ENCODE data around the gene GTPBP2. TPM values are rescaled to one million over a fixed set of nuclear protein-coding genes. Genes with fewer than 3 reads are reported as not detected.

GTPBP2 gene
- total RNA-seq, 1 experiment from 2014 or later: 72.2 TPM

DNA sequence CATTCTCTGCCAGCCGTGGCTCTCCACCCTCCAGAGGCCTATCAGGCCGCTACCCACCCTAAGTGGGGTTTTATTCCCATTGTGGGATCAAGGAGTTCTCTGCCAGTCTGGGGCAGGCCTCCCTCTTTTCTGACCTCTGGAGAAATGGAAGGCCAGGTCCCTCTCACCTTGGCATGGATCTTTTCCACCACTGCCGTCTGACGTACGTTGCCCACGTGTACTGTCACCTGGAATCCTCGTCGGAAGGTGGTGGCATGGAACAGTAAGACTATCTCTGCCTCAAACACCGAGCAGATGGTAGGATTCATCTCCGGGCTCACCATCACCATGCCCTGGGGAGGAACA, 7.3 kb downstream of the GTPBP2 start:
- Histone ChIP-seq H3K14ac (ENCODE audit: insufficient read depth, low read length) (no peak overlapping the region), H3K23ac (ENCODE audit: insufficient read length, low read depth, low read length) (no peak overlapping the region), H2AK5ac (ENCODE audit: insufficient read length, low read length) (no peak overlapping the region), H3K9me3 (ENCODE audit: control insufficient read depth, low read depth, low read length) (no peaks in the 10 kb centered on the region), H3K4me1 (ENCODE audit: insufficient read depth, low read length) (no peaks in the 10 kb centered on the region), H3K79me1 (ENCODE audit: insufficient read depth, low read depth, low read length, poor library complexity, severe bottlenecking) (no peaks in the 10 kb centered on the region), H3K27me3 (ENCODE audit: insufficient read depth, low read length) (no peaks in the 10 kb centered on the region), H2BK15ac (ENCODE audit: low read depth, low read length) (no peak overlapping the region), H4K8ac (replicated peaks; ENCODE audit: insufficient read length, low read depth, low read length) (no peak overlapping the region), H3K79me2 (ENCODE audit: insufficient read depth, low read length) (no peaks in the 10 kb centered on the region), H4K91ac (ENCODE audit: insufficient read length, low read depth, low read length) (no peak overlapping the region), H2BK20ac (ENCODE audit: low read depth, low read length, poor library complexity, severe bottlenecking) (no peak overlapping the region), H2BK12ac (ENCODE audit: insufficient read length, low read depth, low read length) (no peak overlapping the region), H3K23me2 (ENCODE audit: insufficient read length, low read depth, low read length, poor library complexity, severe bottlenecking) (no peaks in the 10 kb centered on the region), H2AFZ (ENCODE audit: low read length) (no peak overlapping the region), H3K4ac (ENCODE audit: low read depth, low read length) (no peak overlapping the region), H3K56ac (ENCODE audit: insufficient read length, low read depth, low read length) (no peak overlapping the region), H3K18ac (ENCODE audit: insufficient read length, low read depth, low read length) (no peak overlapping the region), H2BK5ac (ENCODE audit: insufficient read length, low read length) (no peak overlapping the region), H3K4me2 (ENCODE audit: insufficient read depth, insufficient read length, low read length) (no peak overlapping the region), H3T11ph (ENCODE audit: low read length) (no peak overlapping the region), H3K9ac (ENCODE audit: extremely low read depth, insufficient read length, low read length) (no peak overlapping the region), H4K5ac (ENCODE audit: insufficient read length, low read depth, low read length) (no peak overlapping the region), H3K27ac (ENCODE audit: insufficient read length, low read depth, low read length) (no peak overlapping the region), H2BK120ac (ENCODE audit: low read depth, low read length, poor library complexity, severe bottlenecking) (no peak overlapping the region), H4K20me1 (ENCODE audit: control insufficient read depth, insufficient read depth, insufficient read length) (no peaks in the 10 kb centered on the region)
- TF ChIP-seq, protein P1, sequence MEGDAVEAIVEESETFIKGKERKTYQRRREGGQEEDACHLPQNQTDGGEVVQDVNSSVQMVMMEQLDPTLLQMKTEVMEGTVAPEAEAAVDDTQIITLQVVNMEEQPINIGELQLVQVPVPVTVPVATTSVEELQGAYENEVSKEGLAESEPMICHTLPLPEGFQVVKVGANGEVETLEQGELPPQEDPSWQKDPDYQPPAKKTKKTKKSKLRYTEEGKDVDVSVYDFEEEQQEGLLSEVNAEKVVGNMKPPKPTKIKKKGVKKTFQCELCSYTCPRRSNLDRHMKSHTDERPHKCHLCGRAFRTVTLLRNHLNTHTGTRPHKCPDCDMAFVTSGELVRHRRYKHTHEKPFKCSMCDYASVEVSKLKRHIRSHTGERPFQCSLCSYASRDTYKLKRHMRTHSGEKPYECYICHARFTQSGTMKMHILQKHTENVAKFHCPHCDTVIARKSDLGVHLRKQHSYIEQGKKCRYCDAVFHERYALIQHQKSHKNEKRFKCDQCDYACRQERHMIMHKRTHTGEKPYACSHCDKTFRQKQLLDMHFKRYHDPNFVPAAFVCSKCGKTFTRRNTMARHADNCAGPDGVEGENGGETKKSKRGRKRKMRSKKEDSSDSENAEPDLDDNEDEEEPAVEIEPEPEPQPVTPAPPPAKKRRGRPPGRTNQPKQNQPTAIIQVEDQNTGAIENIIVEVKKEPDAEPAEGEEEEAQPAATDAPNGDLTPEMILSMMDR (conservative IDR thresholded peaks at IDR 0.05): no peak
- Mint-ChIP-seq H3K36me3 (ENCODE audit: insufficient read depth in 1 of 3, low read depth in 3 of 3) (peaks cover 44 to 74% (median 70%) of the 10 kb centered on the region in 3 experiments; a peak in 6 of 7 replicates), H3K27ac (0 out of 7 replicates have a peak overlapping the region, but pooled peaks of 1 of the 3 experiments have one; percentile 51), H3K4me1 (peaks cover 0 to under 1% of the 10 kb centered on the region in 2 experiments; a peak in 2 of 4 replicates), H3K9me3 (no peaks in the 10 kb centered on the region), H3K27me3 (ENCODE audit: low read depth) (no peaks in the 10 kb centered on the region), H3K4me3 (no peak overlapping the region)
- no peak for DNase-seq
- WGBS (ENCODE audit: extremely low coverage, insufficient read length, low lambda C conversion rate): no CpG with 5 or more reads among the region's 10 CpGs
